ENCODE results near the gene ANAPC1.

ANAPC1 gene

DNA sequence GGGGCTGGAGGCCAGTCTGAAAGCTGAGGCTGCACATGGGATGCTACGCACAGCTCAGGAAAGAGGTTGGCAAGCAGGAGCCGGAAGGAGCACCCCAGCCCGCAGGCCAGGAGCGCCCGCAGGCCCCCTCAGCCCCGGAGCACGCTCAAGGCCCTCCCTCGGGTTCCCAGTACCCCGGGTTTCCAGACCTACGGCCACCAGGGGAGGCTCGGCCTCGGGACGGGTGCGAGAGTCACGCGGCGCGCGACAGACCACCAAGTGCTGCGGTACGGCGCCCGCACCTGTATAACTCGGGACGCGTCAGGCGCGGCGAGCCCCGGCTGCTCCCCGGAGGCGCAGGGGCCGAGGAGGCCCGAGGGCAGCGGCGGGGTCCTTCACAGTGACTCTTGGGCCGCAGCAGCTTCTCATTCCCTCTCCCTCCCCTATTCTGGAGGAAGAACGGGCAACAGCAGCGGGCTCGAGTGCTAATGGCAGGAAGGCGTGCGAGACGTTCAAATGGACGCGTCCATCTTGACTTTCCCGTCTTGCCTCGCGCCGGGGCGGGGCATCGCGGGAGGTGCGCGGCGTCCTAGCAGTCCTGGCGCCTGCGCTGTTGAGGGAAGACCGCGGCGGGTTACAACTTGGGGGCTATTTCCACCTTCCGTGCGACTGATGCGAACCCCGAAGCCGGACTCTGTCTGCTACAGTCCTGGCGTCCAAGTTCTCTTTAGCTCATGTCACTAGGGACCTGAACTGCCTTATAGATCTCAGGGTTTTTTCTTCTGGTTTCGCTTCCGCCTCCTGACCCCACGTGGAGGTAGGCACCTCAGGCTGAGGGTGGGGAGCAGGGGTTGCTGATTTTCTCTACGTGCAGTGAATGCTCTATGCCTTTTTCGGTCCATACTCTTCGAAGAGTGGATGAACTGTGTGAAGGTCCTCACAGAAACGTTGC lies at the start of gene ANAPC1:
ANAPC1 (minus strand) TSS at position 533 of the 931 bp plus-strand sequence. CDS start 3,368 bp downstream, outside the sequence.
- peaks cover 11% of the 10 kb centered on the region for H3K36me3 ChIP-seq (ENCODE audit: control insufficient read depth, insufficient read depth, low read length)
- H3K27ac ChIP-seq (ENCODE audit: low read depth, low read length), result peak within 1 kb of the TSS; percentile 92
- H3K9me3 ChIP-seq (ENCODE audit: control insufficient read depth, insufficient read depth, low read depth, low read length), result no peaks in the 10 kb centered on the region
- peak within 1 kb of the TSS; percentile 80 for H3K4me3 ChIP-seq (ENCODE audit: low read depth, low read length)
- H3K27me3 ChIP-seq (ENCODE audit: control insufficient read depth, insufficient read depth, low read length), result no peaks in the 10 kb centered on the region
- peak within 1 kb of the TSS; percentile 94 for H3K9ac ChIP-seq (ENCODE audit: low read length)
- no peaks in the 10 kb centered on the region for H3K4me1 ChIP-seq (ENCODE audit: control insufficient read depth, insufficient read depth, low read length)

DNA sequence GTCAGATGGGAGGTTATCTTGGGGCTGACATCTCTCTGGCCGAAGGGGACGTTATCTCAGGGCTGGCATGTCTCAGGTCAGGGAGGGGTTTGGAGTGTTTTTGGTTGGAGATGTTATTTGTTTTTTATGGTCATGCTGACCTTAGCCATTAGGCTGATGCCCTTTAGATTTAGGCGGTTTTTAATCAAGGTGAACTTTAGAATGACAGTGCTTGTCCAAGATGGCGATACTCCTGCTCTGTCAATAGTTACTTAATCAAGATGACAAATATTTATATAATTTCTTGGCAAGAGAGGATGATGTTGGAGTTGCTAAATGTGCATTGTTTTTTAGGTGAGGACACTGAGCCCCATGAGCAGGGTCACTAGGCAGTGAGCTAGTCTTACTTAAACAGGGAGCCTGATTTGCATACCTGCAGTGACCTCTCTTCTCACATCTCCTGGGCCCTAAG lies 48.9 kb upstream of the ANAPC1 start:
- Histone ChIP-seq H3K27me3 (ENCODE audit: control insufficient read depth, insufficient read depth, low read length) (no peaks in the 10 kb centered on the region), H3K4me1 (ENCODE audit: control insufficient read depth, insufficient read depth, low read length) (peaks cover 8% of the 10 kb centered on the region; the same call in 1 of the 2 replicates), H3K36me3 (ENCODE audit: control insufficient read depth, insufficient read depth, low read length) (peaks cover 9% of the 10 kb centered on the region), H3K9ac (ENCODE audit: low read length) (no peak overlapping the region), H3K4me3 (ENCODE audit: low read depth, low read length) (no peak overlapping the region), H3K9me3 (ENCODE audit: control insufficient read depth, insufficient read depth, low read depth, low read length) (0 out of 2 replicates have a peak, but pooled peaks cover 3% of the 10 kb centered on the region), H3K27ac (ENCODE audit: low read depth, low read length) (no peak overlapping the region)

- Histone ChIP-seq H3K9me3 (ENCODE audit: control insufficient read depth, insufficient read depth, low read depth, low read length) (0 out of 2 replicates have a peak, but pooled peaks cover 3% of the 10 kb centered on the region), H3K27me3 (ENCODE audit: control insufficient read depth, insufficient read depth, low read length) (no peaks in the 10 kb centered on the region), H3K4me1 (ENCODE audit: control insufficient read depth, insufficient read depth, low read length) (peaks cover 8% of the 10 kb centered on the region; the same call in 1 of the 2 replicates), H3K4me3 (ENCODE audit: low read depth, low read length) (no peak overlapping the region), H3K36me3 (ENCODE audit: control insufficient read depth, insufficient read depth, low read length) (peaks cover 9% of the 10 kb centered on the region), H3K9ac (ENCODE audit: low read length) (no peak overlapping the region), H3K27ac (ENCODE audit: low read depth, low read length) (no peak overlapping the region)
Measured at GRCh38 chr2:111930875-111931274, 46.9 kb upstream of the ANAPC1 start.

DNA sequence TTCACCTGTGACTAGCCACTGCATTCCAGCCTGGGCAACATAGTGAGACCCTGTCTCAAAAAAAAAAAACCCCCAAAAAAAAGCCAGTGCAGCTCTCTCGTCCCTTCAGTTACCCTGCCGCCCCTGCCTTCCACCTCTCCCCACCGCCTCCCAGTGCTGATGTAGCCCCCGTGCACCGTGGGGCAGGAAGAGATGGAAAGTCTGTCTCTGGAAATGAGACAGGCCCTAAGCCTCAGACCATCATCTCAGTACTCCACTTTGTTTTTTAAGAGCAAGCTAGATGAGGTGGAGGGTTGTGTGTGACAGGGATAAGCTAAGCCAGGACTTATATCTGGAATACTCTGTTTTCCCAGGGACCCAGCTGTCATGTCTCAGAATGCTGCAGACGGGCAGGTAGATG lies 46.4 kb upstream of the ANAPC1 start:
- Histone ChIP-seq H3K27me3 (ENCODE audit: control insufficient read depth, insufficient read depth, low read length) (no peaks in the 10 kb centered on the region), H3K4me1 (ENCODE audit: control insufficient read depth, insufficient read depth, low read length) (peaks cover 8% of the 10 kb centered on the region; the same call in 1 of the 2 replicates), H3K36me3 (ENCODE audit: control insufficient read depth, insufficient read depth, low read length) (peaks cover 9% of the 10 kb centered on the region), H3K9ac (ENCODE audit: low read length) (no peak overlapping the region), H3K9me3 (ENCODE audit: control insufficient read depth, insufficient read depth, low read depth, low read length) (0 out of 2 replicates have a peak, but pooled peaks cover 3% of the 10 kb centered on the region), H3K4me3 (ENCODE audit: low read depth, low read length) (no peak overlapping the region), H3K27ac (ENCODE audit: low read depth, low read length) (no peak overlapping the region)

- Histone ChIP-seq H3K9ac (ENCODE audit: low read length) (no peak overlapping the region), H3K9me3 (ENCODE audit: control insufficient read depth, insufficient read depth, low read depth, low read length) (0 out of 2 replicates have a peak, but pooled peaks cover 3% of the 10 kb centered on the region)
Measured at GRCh38 chr2:111927723-111928122, 43.7 kb upstream of the ANAPC1 start.

DNA sequence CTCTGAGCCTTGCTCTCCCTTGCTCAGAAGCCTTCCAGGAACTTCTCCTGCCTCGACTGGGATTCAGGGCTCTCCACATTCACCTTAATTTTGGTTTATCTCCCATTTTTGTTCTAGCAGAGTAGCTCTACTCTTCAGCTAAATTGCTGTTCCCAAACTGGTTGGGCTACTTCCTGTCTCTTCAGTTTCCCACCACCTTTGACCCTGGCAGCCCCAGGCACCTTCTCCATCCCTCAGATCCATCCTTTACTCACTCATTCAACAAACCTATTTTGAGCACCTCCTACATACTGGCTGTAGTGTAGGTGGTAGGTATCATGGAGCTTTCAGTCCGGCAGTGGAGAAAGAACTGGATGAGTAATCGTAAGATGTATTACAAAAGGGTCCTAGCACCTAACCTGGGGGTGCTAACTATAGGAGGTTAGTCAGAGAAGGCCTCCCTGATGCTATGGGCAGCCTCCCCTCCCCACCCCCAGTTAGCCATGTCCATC lies 40.7 kb upstream of the ANAPC1 start:
- Histone ChIP-seq H3K27ac (ENCODE audit: low read depth, low read length) (no peak overlapping the region), H3K9me3 (ENCODE audit: control insufficient read depth, insufficient read depth, low read depth, low read length) (no peaks in the 10 kb centered on the region), H3K4me1 (ENCODE audit: control insufficient read depth, insufficient read depth, low read length) (peaks cover 8% of the 10 kb centered on the region; the same call in 1 of the 2 replicates), H3K36me3 (ENCODE audit: control insufficient read depth, insufficient read depth, low read length) (peaks cover 5% of the 10 kb centered on the region), H3K9ac (ENCODE audit: low read length) (no peak overlapping the region), H3K27me3 (ENCODE audit: control insufficient read depth, insufficient read depth, low read length) (no peaks in the 10 kb centered on the region), H3K4me3 (ENCODE audit: low read depth, low read length) (no peak overlapping the region)

More at GRCh38 chr2:111927723-111928122, 43.7 kb upstream of the ANAPC1 start:
- no peak overlapping the region for H3K4me3 ChIP-seq (ENCODE audit: low read depth, low read length)
- H3K4me1 ChIP-seq (ENCODE audit: control insufficient read depth, insufficient read depth, low read length), result peaks cover 8% of the 10 kb centered on the region; the same call in 1 of the 2 replicates
- peaks cover 9% of the 10 kb centered on the region for H3K36me3 ChIP-seq (ENCODE audit: control insufficient read depth, insufficient read depth, low read length)
- no peaks in the 10 kb centered on the region for H3K27me3 ChIP-seq (ENCODE audit: control insufficient read depth, insufficient read depth, low read length)
- no peak overlapping the region for H3K27ac ChIP-seq (ENCODE audit: low read depth, low read length)

GRCh38 chr2:111923276-111923804 lies 39.3 kb upstream of the ANAPC1 start:
- Histone ChIP-seq H3K9me3 (ENCODE audit: control insufficient read depth, insufficient read depth, low read depth, low read length) (no peaks in the 10 kb centered on the region), H3K27ac (ENCODE audit: low read depth, low read length) (no peak overlapping the region), H3K36me3 (ENCODE audit: control insufficient read depth, insufficient read depth, low read length) (no peaks in the 10 kb centered on the region), H3K4me3 (ENCODE audit: low read depth, low read length) (no peak overlapping the region), H3K9ac (ENCODE audit: low read length) (no peak overlapping the region), H3K27me3 (ENCODE audit: control insufficient read depth, insufficient read depth, low read length) (no peaks in the 10 kb centered on the region), H3K4me1 (ENCODE audit: control insufficient read depth, insufficient read depth, low read length) (0 out of 2 replicates have a peak, but pooled peaks cover 5% of the 10 kb centered on the region)

GRCh38 chr2:111919794-111920608 lies 36.0 kb upstream of the ANAPC1 start:
- Histone ChIP-seq H3K27me3 (ENCODE audit: control insufficient read depth, insufficient read depth, low read length) (no peaks in the 10 kb centered on the region), H3K9ac (ENCODE audit: low read length) (no peak overlapping the region), H3K27ac (ENCODE audit: low read depth, low read length) (no peak overlapping the region), H3K36me3 (ENCODE audit: control insufficient read depth, insufficient read depth, low read length) (no peaks in the 10 kb centered on the region), H3K9me3 (ENCODE audit: control insufficient read depth, insufficient read depth, low read depth, low read length) (no peaks in the 10 kb centered on the region), H3K4me1 (ENCODE audit: control insufficient read depth, insufficient read depth, low read length) (0 out of 2 replicates have a peak, but pooled peaks cover 5% of the 10 kb centered on the region), H3K4me3 (ENCODE audit: low read depth, low read length) (no peak overlapping the region)

GRCh38 chr2:111919365-111919764 lies 35.4 kb upstream of the ANAPC1 start:
- Histone ChIP-seq H3K4me1 (ENCODE audit: control insufficient read depth, insufficient read depth, low read length) (0 out of 2 replicates have a peak, but pooled peaks cover 5% of the 10 kb centered on the region), H3K36me3 (ENCODE audit: control insufficient read depth, insufficient read depth, low read length) (no peaks in the 10 kb centered on the region), H3K9me3 (ENCODE audit: control insufficient read depth, insufficient read depth, low read depth, low read length) (no peaks in the 10 kb centered on the region), H3K9ac (ENCODE audit: low read length) (no peak overlapping the region), H3K27ac (ENCODE audit: low read depth, low read length) (no peak overlapping the region), H3K4me3 (ENCODE audit: low read depth, low read length) (no peak overlapping the region), H3K27me3 (ENCODE audit: control insufficient read depth, insufficient read depth, low read length) (no peaks in the 10 kb centered on the region)

DNA sequence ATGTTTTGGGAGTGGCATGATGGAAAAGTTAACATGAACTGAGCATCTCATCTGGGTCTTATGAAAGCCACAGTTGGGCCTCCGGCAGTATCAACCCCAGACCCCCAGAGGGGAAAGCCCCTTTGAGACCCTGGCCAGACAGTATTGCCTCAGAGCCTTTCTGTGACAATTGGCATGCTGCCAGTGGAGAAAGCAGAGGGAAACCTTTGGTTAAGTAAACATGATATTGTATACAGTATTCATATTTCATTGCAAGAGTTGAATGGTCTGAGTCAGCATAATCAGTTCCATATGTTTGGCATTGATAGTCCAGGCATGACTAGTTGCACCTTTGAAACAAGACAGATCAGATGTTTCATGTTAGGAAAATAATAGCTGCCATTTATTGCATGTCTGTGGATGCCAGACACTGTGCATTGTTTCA lies 34.4 kb upstream of the ANAPC1 start:
- Histone ChIP-seq H3K9ac (ENCODE audit: low read length) (no peak overlapping the region), H3K27ac (ENCODE audit: low read depth, low read length) (no peak overlapping the region), H3K9me3 (ENCODE audit: control insufficient read depth, insufficient read depth, low read depth, low read length) (no peaks in the 10 kb centered on the region), H3K4me1 (ENCODE audit: control insufficient read depth, insufficient read depth, low read length) (0 out of 2 replicates have a peak, but pooled peaks cover 5% of the 10 kb centered on the region), H3K27me3 (ENCODE audit: control insufficient read depth, insufficient read depth, low read length) (no peaks in the 10 kb centered on the region), H3K36me3 (ENCODE audit: control insufficient read depth, insufficient read depth, low read length) (no peaks in the 10 kb centered on the region), H3K4me3 (ENCODE audit: low read depth, low read length) (no peak overlapping the region)
